Effector CD8-positive, alpha-beta T cell (primary cell): ENCODE measurements around the gene NCR1.
"Not testable (repeated sequence)": the region's sequence is repeated elsewhere in the genome, so short reads cannot be mapped to it uniquely, and the experiment has no call there.

Source experiments
- DNase-seq: peaks from one replicate; lab custom pipeline; 2025; lab: John Stamatoyannopoulos, UW
- total RNA-seq, 4 experiments: gene quantifications; one replicate each; lab custom pipeline; 2026; lab: John Stamatoyannopoulos, UW

NCR1 gene, protein sequence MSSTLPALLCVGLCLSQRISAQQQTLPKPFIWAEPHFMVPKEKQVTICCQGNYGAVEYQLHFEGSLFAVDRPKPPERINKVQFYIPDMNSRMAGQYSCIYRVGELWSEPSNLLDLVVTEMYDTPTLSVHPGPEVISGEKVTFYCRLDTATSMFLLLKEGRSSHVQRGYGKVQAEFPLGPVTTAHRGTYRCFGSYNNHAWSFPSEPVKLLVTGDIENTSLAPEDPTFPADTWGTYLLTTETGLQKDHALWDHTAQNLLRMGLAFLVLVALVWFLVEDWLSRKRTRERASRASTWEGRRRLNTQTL
- 4.1 to 51.4 (median 24.1) reads per million in 4 experiments for total RNA-seq

DNA sequence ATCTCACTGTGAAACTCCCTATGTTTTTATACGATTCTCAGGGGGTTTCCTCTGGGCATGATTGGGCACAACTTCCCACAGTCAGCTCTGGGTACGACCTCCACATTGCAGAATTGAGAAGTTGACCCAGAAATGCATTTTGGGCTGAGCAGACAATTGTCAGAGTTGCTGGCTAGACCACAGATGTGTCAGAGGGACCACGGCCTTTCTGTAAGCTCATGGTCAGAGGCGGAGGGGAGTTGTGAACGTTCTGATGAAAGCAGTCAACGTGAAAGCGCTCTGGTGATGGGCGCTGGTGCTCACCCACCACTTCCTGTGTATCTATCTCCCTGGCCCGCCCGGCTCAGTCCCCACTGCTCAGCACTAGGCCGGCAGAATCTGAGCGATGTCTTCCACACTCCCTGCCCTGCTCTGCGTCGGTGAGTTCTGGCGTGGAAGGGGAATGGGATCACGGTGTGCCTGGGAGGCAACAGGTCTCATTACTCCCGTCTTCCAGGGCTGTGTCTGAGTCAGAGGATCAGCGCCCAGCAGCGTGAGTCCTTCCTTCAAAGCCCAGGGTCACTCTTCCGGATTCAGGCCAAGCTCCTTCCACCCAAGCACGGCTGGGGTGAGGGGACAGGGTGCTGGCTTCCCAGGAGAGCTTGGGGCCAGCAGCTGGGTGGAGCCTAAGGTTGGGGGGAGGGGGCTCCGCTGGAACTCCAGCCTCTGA is at the start of gene NCR1:
Gene NCR1 (plus strand): TSS at position 346 of the 709 bp plus-strand sequence. CDS start 40 bp downstream, at position 386.
- DNase-seq, result no peak

DNA sequence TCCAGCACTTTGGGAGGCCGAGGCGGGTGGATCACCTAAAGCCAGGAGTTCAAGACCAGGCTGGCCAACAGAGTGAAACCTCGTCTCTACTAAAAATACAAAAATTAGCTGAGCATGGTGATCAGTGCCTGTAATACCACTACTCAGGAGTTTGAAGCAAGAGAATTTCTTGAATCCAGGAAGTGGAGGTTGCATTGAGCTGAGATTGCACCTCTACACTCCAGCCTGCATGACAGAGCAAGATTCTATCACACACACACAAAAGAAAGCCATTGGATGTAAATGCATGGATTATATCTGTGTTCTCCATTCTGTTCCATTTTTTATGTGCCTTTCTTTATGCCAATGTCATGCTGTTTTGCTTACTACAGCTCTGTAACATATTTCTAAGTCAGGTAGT is 47.5 kb upstream of the NCR1 start:
- not testable (repeated sequence) for DNase-seq

DNA sequence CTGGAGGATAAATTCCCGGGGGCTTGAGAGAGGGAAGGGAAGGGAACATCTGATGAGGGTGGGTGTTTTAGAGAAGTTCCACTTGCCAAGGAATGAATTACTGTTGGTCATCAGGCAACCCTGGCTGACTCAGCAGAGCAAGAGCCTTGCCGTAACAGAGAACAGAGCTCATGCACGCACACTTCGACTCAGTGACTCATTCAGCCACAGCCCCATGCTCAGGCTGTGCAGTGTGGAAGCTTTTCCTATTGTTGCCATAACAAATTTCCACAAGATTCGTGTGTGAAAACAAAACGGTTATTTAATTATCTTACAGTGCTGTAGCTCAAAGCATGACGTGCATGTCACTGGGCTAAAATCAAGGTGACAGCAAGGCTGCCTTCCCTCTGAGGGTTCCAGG is 46.5 kb upstream of the NCR1 start:
- not testable (repeated sequence) for DNase-seq

DNA sequence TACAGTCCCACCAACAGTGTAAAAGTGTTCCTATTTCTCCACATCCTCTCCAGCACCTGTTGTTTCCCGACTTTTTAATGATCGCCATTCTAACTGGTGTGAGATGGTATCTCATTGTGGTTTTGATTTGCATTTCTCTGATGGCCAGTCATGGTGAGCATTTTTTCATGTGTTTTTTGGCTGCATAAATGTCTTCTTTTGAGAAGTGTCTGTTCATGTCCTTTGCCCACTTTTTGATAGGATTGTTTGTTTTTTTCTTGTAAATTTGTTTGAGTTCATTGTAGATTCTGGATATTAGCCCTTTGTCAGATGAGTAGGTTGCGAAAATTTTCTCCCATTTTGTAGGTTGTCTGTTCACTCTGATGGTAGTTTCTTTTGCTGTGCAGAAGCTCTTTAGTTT is 42.5 kb upstream of the NCR1 start:
- DNase-seq, result not testable (repeated sequence)

DNA sequence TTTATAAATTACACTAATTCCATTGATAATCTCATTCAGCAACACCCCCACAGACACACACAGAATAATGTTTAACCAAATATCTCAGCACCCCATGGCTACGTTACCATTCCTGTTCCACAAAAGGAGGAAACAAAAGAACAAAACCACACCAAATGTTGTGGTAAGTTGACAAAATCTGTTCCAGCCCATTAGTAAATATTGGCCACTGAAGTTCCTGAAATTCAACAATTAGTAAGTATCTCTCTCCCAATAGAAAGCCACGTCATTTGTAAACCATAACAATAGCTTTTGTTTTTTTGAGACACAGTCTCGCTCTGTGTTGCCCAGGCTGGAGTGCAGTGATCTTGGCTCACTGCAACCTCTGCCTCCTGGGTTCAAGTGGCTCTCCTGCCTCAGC is 34.3 kb upstream of the NCR1 start:
- no peak for DNase-seq

DNA sequence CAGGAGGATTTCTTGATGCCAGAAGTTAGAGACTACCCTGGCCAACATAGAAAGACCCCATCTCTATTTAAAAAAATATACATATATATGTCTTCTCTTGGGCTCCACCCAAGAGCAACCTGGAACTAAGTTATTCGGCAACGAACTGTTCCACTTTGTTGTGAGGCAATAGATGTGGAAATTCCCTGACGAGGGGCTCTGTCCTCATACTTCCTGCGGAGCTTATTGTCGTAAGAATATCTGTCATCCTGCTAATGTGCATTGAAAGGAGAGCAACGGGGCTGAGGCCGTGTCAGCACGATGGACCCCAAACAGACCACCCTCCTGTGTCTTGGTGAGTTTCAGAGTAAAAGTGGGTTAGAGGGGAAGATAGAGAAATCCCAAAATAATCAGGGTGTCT is 32.0 kb upstream of the NCR1 start, which contains the start of gene FCAR:
Gene FCAR (plus strand): TSS at position 246 of the 400 bp plus-strand sequence. CDS start 55 bp downstream, at position 301.
- DNase-seq, result no peak

DNA sequence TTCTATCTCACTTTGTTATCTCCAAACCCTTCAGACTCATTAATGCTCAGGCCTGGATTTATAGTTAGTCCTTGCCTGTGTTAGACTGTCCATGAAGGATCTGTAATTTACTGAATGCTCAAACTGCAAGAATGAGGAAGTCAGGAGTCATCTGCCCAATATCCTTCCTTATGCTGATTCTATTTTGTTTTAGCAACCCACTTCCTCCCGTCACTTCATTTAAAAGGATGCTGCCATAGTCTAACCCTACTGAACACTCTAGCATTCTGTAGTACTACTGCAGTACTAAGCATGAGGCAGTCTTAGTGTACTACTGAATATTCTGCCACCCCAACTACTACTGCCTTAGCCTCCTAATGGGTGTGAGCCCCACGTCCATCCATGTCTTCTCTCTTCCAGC is 30.4 kb upstream of the NCR1 start:
- DNase-seq, result no peak

DNA sequence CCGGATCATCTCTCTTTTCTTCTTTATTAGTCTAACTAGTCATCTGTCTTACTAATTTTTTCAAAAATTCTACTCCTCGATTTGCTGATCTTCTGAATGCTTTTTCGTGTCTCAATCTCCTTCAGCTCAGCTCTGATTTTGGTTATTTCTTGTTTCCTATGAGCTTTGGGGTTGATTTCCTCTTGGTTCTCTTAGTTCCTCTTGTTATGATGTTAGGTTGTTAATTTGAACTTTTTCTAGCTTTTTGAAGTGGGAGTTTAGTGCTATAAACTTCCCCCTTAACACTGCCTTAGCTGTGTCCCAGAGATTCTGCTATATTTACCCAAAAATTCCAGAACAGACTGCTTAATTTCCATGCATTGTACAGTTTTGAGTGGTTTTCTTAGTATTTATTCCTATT is 28.5 kb upstream of the NCR1 start:
- no peak for DNase-seq

DNA sequence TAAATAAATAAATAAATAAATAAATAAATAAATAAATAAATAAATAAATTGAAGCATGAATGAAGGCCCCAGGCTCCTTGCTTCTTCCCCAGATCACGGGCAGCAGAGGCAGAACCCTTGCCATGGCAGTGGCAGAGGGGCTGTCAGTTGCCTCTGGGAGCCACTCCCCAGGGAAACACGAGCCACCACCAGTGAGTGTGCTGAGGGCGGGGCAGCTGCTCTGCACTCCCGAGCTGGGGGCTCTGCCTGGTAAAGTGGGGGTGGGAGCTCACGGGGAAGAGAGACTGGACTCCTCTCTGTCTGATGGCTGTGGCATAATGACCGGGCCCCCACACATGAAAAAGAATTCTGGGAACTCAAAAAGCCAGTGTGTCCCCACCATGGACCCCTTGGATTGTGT is 24.1 kb upstream of the NCR1 start:
- no peak for DNase-seq

DNA sequence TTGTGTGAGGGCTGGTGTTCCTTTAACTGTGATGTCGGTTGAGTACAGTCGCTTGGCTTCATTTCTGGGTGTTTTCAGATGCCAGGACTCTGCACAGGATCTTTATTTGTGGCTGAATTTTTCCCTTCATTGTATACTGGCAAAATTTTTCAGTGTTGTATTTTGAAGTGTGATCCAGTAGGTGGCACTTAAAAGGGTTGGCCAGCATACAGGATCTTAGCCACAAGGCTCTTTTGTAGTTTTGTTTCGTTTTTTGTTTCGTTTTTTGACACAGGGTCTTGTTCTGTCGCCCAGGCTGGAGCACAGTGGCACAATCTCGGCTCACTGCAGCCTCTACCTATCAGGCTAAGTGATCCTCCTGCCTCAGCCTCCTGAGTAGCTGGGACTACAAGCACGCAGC is 23.2 kb upstream of the NCR1 start:
- DNase-seq, result no peak

DNA sequence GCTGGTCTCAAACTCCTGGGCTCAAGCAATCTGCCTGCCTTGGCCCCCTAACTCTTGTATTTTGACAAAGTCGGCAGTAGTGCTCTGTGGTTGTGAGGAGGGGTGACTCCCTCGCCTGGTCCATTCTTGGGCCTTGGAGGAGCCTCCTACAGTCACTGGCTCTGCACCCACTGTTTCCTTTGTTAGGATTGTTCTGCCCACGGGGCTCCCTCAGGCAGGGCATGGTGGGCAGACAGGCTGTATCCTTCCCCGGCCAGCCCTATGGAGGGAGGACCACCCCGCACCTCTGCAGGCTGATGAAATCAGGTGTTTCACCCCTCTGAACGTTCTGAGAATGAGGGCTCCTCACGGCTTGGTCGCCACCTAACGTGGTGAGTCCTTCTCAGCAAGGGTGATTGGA is 22.7 kb upstream of the NCR1 start:
- DNase-seq, result no peak

DNA sequence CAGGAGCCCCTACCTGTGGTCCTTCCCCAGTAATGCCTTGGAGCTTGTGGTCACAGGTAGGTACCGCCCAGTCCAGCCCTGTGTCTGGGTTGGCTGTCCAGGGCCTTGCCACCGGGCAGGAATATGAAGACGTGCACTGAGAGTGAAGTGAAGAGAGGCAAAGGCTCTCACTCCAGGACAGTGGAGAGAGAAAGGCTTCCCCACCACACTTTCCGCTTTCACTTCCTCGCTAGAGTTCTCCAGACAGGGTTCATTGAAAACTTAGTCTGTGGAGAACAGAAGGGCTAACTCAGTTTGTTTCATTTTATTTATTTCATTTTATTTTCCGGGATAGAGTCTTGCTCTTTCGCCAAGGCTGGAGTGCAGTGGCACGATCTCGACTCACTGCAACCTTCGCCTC is 17.7 kb upstream of the NCR1 start:
- no peak for DNase-seq

DNA sequence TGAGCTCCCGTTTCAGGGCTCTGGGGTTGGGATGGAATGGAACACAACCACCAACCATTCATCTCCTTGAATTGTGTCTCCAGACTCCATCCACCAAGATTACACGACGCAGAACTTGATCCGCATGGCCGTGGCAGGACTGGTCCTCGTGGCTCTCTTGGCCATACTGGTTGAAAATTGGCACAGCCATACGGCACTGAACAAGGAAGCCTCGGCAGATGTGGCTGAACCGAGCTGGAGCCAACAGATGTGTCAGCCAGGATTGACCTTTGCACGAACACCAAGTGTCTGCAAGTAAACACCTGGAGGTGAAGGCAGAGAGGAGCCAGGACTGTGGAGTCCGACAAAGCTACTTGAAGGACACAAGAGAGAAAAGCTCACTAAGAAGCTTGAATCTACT is 16.4 kb upstream of the NCR1 start:
- DNase-seq, result no peak

DNA sequence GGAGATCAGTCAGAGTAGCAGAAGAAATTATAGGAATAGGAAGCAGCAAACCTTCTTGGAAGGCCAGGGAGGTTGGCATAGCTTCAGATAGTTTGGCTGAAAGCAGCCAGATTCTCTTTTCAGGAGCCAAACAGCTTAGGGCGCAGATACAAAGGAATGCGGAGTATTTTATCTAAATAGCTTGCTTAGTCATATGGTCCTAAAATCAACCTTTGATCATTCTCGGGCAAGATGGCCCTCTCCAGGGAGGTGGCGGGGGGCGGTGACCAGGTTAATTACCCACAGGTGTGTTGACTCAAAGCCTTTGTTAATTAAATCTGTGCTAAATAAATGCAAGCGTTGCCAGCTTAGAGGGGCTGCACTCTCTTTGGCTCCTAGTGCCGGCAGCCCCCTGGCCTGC is 12.5 kb upstream of the NCR1 start:
- DNase-seq, result no peak

DNA sequence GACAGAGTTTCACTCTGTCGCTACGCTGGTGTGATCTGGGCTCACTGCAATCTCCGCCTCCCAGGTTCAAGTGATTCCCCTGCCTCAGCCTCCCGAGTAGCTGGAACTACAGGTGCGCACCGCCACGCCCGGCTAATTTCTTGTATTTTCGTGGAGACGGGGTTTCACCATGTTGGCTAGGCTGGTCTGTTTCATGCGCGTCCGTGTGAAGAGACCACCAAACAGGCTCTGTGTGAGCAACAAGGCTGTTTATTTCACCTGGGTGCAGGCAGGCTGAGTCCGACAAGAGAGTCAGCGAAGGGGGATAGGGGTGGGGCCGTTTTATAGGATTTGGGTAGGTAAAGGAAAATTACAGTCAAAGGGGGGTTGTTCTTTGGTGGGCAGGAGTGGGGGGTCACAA is 11.8 kb upstream of the NCR1 start:
- not testable (repeated sequence) for DNase-seq

DNA sequence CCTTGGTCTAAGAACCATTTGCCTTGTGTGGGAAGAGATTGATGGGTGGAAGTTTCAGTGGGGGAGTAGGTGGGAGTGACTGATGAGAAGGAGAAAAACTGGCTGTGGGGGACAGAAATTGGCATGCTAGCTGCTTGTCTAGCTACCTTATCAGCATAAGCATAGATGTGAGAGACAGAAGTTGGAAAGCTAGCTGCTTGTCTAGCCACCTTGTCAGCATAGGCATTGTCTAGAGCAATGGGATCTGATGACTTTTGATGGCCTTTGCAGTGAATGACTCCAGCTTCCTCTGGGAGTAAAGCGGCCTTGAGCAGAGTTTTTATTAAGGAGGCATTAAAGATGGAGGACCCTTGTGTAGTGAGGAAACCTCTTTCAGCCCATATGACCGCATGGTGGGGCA is 9.9 kb upstream of the NCR1 start:
- no peak for DNase-seq

DNA sequence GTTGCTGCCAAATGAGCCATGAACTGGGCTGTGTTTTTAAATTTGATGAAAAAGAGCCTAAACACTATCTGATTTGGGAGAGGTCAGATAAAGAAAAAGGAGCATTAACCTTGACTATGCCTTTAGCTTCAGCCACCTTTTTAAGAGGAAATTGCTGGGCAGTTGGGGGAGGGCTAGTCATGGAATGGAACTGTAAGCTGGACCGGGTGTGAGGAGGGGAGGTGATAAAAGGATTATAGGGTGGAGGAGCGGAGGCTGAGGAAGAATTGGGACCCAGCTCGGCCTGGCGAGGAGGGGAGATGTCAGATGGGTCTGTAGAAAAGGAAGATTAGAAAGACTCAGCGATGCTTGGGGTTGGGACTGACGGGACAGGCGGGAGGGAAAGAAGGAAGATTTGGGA is 7.3 kb upstream of the NCR1 start:
- DNase-seq, result not testable (repeated sequence)

DNA sequence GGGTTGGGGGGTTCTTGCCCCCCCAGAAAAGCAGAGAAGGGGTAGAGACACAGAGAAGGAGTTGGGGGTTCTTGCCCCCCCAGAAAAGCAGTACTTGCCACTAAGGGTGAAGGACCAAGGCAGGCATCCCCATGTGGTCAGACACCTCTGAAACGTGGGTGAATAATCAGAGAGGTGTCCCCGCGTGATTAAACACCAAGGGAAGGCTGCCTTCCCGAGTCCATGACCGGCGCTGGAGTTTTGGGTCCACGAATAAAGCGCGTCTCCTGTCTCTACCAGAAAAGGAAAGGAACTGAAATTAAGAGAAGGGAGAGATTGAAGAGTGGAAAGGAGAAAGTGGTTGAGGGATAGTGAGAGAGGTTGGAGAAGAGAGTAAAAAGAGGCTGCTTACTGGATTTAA is 6.3 kb upstream of the NCR1 start:
- DNase-seq, result not testable (repeated sequence)

DNA sequence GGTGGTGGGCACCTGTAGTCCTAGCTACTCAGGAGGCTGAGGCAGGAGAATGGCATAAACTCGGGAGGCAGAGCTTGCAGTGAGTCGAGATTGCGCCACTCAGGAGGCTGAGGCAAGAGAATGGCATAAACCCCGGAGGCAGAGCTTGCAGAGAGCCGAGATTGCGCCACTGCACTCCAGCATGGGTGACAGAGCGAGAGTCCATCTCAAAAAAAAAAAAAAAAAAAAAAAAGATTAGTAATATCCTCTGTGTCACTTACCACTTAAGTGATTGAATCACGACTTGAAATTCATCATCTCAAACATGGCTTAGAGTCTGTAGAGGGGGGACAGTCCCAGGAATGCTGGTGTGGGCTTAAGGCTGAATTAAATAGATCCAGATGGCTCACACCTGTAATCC is 4.8 kb upstream of the NCR1 start:
- DNase-seq, result not testable (repeated sequence)

DNA sequence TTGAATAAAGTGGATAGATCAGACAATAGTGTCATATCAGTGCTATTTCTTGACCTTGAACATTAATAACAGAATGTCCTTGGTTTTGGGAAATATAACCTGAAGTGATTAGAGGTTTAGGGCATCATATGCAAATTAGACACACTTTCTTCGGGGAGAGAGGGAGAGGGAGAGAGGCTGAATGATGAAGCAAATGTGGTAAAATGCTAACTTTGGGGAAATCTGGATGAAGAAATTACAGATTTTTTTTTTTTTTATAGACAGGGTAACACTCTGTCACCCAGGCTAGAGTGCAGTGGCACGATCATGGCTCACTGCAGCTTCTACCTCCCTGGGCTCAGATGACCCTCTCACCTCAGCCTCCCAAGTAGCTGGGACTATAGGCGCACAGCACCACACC is 3.9 kb upstream of the NCR1 start:
- DNase-seq, result no peak

DNA sequence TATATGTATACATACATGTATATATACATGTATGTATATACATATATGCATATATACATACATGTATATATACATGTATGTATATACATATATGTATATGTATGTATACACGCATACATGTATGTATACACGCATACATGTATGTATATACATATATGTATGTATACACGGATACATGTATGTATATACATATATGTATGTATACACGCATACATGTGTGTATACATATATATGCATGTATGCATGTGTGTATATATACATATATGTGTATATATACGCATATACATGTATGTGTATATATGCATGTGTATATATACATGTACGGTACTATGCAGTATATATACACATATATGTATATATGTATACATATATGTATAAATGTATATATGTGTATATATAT is 2.6 kb upstream of the NCR1 start:
- DNase-seq, result no peak

DNA sequence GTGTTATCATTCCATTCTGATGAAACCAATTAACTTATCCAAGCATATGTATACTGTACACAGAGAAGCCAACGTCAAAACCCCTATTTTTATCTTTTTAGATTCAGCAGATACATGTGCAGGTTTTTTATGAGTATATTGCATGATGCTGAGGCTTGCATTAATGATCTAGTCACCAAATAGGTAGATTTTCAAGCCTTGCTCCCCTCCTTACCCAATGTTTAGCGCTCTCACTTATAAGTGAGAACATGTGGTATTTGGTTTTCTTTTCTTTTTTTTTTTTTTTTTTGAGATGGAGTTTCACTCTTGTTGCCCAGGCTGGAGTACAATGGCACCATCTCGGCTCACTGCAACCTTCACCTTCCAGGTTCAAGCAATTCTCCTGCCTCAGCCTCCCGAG is 1.7 kb upstream of the NCR1 start:
- DNase-seq, result not testable (repeated sequence)

DNA sequence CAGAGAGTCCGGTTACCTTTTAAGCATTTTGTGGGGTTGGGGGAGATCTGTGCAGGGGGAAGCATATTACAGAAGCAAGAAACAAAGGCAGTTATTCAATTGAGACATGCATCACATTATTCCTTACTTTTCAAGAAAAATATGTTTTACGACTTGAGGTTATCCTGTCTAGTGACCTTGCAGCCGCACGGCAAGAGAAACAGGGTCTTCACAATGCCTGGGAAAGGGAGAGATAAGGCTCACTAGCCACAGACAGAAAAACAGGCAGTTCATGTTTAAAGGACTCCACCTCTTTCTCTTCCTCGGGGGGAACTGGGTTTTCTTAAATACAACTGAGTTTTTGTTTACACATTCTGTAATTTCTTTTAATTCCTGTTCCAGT is 536 bp upstream of the NCR1 start:
- DNase-seq, result no peak

DNA sequence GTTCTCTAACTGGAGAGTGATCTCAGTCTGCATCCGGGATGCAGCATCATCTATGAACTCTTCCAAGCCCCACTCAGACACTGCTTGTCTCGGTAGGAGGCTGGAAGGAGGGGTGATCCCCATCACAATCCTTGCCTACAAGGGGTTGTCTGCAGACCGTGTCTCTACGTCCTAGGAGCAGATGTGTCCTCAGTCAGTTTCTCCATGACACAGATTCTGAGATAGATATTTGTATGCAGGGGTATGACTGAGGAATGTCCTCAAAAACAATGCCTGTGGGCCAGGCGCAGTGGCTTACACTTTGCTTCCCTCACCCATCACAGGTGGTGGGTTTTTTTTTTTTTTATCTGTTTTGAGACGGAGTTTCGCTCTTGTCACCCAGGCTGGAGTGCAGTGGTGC is 871 bp downstream of the NCR1 start:
- no peak for DNase-seq
